Erythroblast (primary cell): ENCODE measurements around the gene SRSF12.

Experiments
- GATA1 ChIP-seq: IDR thresholded peaks from 2 replicates; pipeline ENCODE4 v1.6.1; 2011; ENCODE audit warnings: low read depth, mild to moderate bottlenecking, control low read depth, low read length, moderate library complexity
- POLR2A ChIP-seq: IDR thresholded peaks from 2 replicates; pipeline ENCODE4 v1.6.1; 2011; ENCODE audit warnings: mild to moderate bottlenecking, low read length

GRCh38 chr6:89120371-89120770 lies 2.5 kb upstream of the SRSF12 start:
- TF ChIP-seq POLR2A (no peak), GATA1 (no peak)
